ENCODE measurements around the gene ADARB2.
"Not testable (repeated sequence)": the region's sequence is repeated elsewhere in the genome, so short reads cannot be mapped to it uniquely, and the experiment has no call there.

Gene ADARB2

GRCh38 chr10:1538531-1539061 is 198.7 kb downstream of the ADARB2 start:
- no peak for DNase-seq

- no peak for DNase-seq
Observed at GRCh38 chr10:1538121-1538520, 199.2 kb downstream of the ADARB2 start.

GRCh38 chr10:1537449-1537848 is 199.9 kb downstream of the ADARB2 start:
- DNase-seq, result not testable (repeated sequence)

- DNase-seq, result no peak
Observed at GRCh38 chr10:1536341-1536740, 201.0 kb downstream of the ADARB2 start.

- no peak for DNase-seq
Observed at GRCh38 chr10:1535301-1535965, 201.9 kb downstream of the ADARB2 start.

- DNase-seq, result no peak
Observed at GRCh38 chr10:1534820-1535219, 202.5 kb downstream of the ADARB2 start.

GRCh38 chr10:1532636-1533035 is 204.7 kb downstream of the ADARB2 start:
- DNase-seq, result no peak

- DNase-seq, result no peak
Observed at GRCh38 chr10:1531883-1532597, 205.3 kb downstream of the ADARB2 start.

GRCh38 chr10:1530871-1531517 is 206.3 kb downstream of the ADARB2 start:
- no peak for DNase-seq

GRCh38 chr10:1529806-1530413 is 207.4 kb downstream of the ADARB2 start:
- DNase-seq, result no peak

GRCh38 chr10:1527951-1528350 is 209.4 kb downstream of the ADARB2 start:
- no peak for DNase-seq

- no peak for DNase-seq
Observed at GRCh38 chr10:1526436-1527055, 210.8 kb downstream of the ADARB2 start.

GRCh38 chr10:1525354-1526162 is 211.8 kb downstream of the ADARB2 start:
- no peak for DNase-seq

- DNase-seq, result no peak
Observed at GRCh38 chr10:1524540-1524939, 212.8 kb downstream of the ADARB2 start.

- no peak for DNase-seq
Observed at GRCh38 chr10:1523221-1523620, 214.1 kb downstream of the ADARB2 start.

- no peak for DNase-seq
Observed at GRCh38 chr10:1522237-1522636, 215.1 kb downstream of the ADARB2 start.

- DNase-seq, result no peak
Observed at GRCh38 chr10:1521741-1522140, 215.6 kb downstream of the ADARB2 start.

- DNase-seq, result no peak
Observed at GRCh38 chr10:1520909-1521565, 216.3 kb downstream of the ADARB2 start.

- DNase-seq, result no peak
Observed at GRCh38 chr10:1519391-1519790, 217.9 kb downstream of the ADARB2 start.

GRCh38 chr10:1517684-1518083 is 219.6 kb downstream of the ADARB2 start:
- no peak for DNase-seq

- DNase-seq, result no peak
Observed at GRCh38 chr10:1516492-1517165, 220.7 kb downstream of the ADARB2 start.

Data from GDM1 (cell line).